SK-N-SH (cell line): Measurements from ENCODE around the gene CPNE2. TPM values are rescaled to one million over a fixed set of nuclear protein-coding genes. Genes with fewer than 3 reads are reported as not detected.

ENCODE experiments used
- CTCF ChIA-PET: fragments of 300-600, 350-600 bp; formaldehyde crosslinking; extraction: SDS; loops from one replicate; lab custom pipeline; 2021; lab: Yijun Ruan, JAX
- POLR2A ChIA-PET: fragments of 350-600 bp; sonication (Branson Sonifier 250); formaldehyde crosslinking; extraction: SDS; loops from one replicate; lab custom pipeline; 2020; ENCODE audit warnings: antibody characterized with exemption, inconsistent platforms; lab: Yijun Ruan, JAX
- DNase-seq: peaks from one replicate; pipeline ENCODE4 v3.0.0; 2012
- H2AFZ ChIP-seq: fragments of 200-600 bp; sonication (generic); 2 replicates; pipeline ENCODE4 v1.8.1; 2016; ENCODE audit warnings: antibody characterized with exemption, mild to moderate bottlenecking, low read depth
- H3F3A ChIP-seq: fragments of 200-600 bp; sonication (generic); replicated peaks from 2 replicates; pipeline ENCODE3; 2016; ENCODE audit warnings: antibody characterized with exemption, mild to moderate bottlenecking; ENCODE audit not compliant: insufficient read depth
- H3K27ac ChIP-seq, 2 experiments: fragments of 200-500 bp in 1 of 2; fragments of 200-600 bp in 1 of 2; sonication (Bioruptor generic) in 1 of 2; sonication (generic), shearing (Covaris generic) in 1 of 2; 2 replicates each; pipeline versions ENCODE4 v1.5.1 to v1.6.1; 2014 to 2016; ENCODE audit warnings: low read depth in 2 of 2, inconsistent platforms in 1 of 2, low read length in 1 of 2, mild to moderate bottlenecking in 1 of 2, mixed read lengths in 1 of 2
- H3K27me3 ChIP-seq: fragments of 200-600 bp; sonication (generic), shearing (Covaris generic); 2 replicates; pipeline ENCODE4 v1.6.1; 2016; ENCODE audit warnings: mixed run types; ENCODE audit not compliant: insufficient read depth
- H3K36me3 ChIP-seq, 2 experiments: fragments of 200-500 bp in 1 of 2; fragments of 200-600 bp in 1 of 2; sonication (Bioruptor generic) in 1 of 2; sonication (generic) in 1 of 2; replicated peaks in 1 of 2; 2 replicates each; pipeline versions ENCODE3 to v1.5.1; 2014 to 2016; ENCODE audit warnings: low read length in 1 of 2, mild to moderate bottlenecking in 1 of 2; ENCODE audit not compliant: insufficient read depth in 2 of 2, control insufficient read depth in 1 of 2
- H3K4me1 ChIP-seq, 2 experiments: fragments of 200-500 bp in 1 of 2; fragments of 200-600 bp in 1 of 2; sonication (Bioruptor generic) in 1 of 2; sonication (generic), shearing (Covaris generic) in 1 of 2; 2 replicates each; pipeline versions ENCODE4 v1.5.1 to v1.6.1; 2014 to 2016; ENCODE audit warnings: low read depth in 1 of 2, low read length in 1 of 2, mixed run types in 1 of 2; ENCODE audit not compliant: insufficient read depth in 2 of 2, control insufficient read depth in 1 of 2
- H3K4me2 ChIP-seq: fragments of 200-600 bp; sonication (generic), shearing (Covaris generic); 2 replicates; pipeline ENCODE4 v1.6.1; 2017; ENCODE audit warnings: mixed run types
- H3K4me3 ChIP-seq, 2 experiments: fragments of 200-500 bp in 1 of 2; fragments of 200-600 bp in 1 of 2; sonication (Bioruptor generic) in 1 of 2; sonication (generic), shearing (Covaris generic) in 1 of 2; 2 replicates each; pipeline versions ENCODE4 v1.5.1 to v1.8.1; 2014 to 2016; ENCODE audit warnings: low read depth in 2 of 2, inconsistent platforms in 1 of 2, low read length in 1 of 2, mild to moderate bottlenecking in 1 of 2, mixed read lengths in 1 of 2, moderate library complexity in 1 of 2
- H3K79me2 ChIP-seq: fragments of 200-600 bp; sonication (generic); 2 replicates; pipeline ENCODE4 v1.8.1; 2017; ENCODE audit warnings: mild to moderate bottlenecking; ENCODE audit not compliant: insufficient read depth
- H3K9ac ChIP-seq: fragments of 200-600 bp; sonication (generic); 2 replicates; pipeline ENCODE4 v1.6.1; 2017; ENCODE audit warnings: mixed run types
- H3K9me2 ChIP-seq: fragments of 200-600 bp; sonication (generic); 2 replicates; pipeline ENCODE4 v1.6.1; 2017; ENCODE audit warnings: mixed run types
- H3K9me3 ChIP-seq: fragments of 200-600 bp; sonication (generic); 2 replicates; pipeline ENCODE4 v1.6.1; 2017; ENCODE audit warnings: mixed run types, mild to moderate bottlenecking, moderate library complexity
- H4K20me1 ChIP-seq: fragments of 200-600 bp; sonication (generic); 2 replicates; pipeline ENCODE4 v1.6.1; 2017; ENCODE audit warnings: mild to moderate bottlenecking, mixed run types; ENCODE audit not compliant: insufficient read depth
- ELF1 ChIP-seq: IDR thresholded peaks from 2 replicates; pipeline ENCODE4 v1.4.0; 2012
- FOSL2 ChIP-seq: IDR thresholded peaks from 2 replicates; pipeline ENCODE4 v1.4.0; 2012; ENCODE audit warnings: low read depth, mild to moderate bottlenecking, moderate library complexity, borderline replicate concordance
- FOXJ3 ChIP-seq: sonication (generic); formaldehyde crosslinking; IDR thresholded peaks from 2 replicates; pipeline ENCODE4 v1.5.1; 2020; ENCODE audit warnings: mild to moderate bottlenecking, missing genetic modification reagents
- WGBS: methylation state at CpG from one replicate; pipeline ENCODE4 v1.1.6; 2017; ENCODE audit warnings: low lambda C conversion rate; 5-methylcytosine and 5-hydroxymethylcytosine counted together
- polyA plus RNA-seq, 3 experiments: library from polyadenylated mRNA; depleted of rRNA; stranded (reverse); fragments of >200 nt; gene quantifications; 2 replicates each; pipeline ENCODE4 v1.2.3, GENCODE V29; 2012
- TF ChIP-seq, protein P1 (sequence below): fragments of 200-600 bp; sonication (generic); IDR thresholded peaks from 2 replicates; pipeline ENCODE4 v1.6.1; 2017; ENCODE audit warnings: antibody characterized with exemption, mild to moderate bottlenecking, moderate library complexity
- TF ChIP-seq, protein P2 (sequence below): fragments of 150-350 bp; IDR thresholded peaks from 2 replicates; pipeline ENCODE4 v1.6.1; 2017; ENCODE audit warnings: antibody characterized with exemption, low read length, low read depth, borderline replicate concordance

Gene CPNE2
- polyA plus RNA-seq, 1 of the 3 experiments (the other 2 are of a cell fraction), result 73.0 TPM

DNA sequence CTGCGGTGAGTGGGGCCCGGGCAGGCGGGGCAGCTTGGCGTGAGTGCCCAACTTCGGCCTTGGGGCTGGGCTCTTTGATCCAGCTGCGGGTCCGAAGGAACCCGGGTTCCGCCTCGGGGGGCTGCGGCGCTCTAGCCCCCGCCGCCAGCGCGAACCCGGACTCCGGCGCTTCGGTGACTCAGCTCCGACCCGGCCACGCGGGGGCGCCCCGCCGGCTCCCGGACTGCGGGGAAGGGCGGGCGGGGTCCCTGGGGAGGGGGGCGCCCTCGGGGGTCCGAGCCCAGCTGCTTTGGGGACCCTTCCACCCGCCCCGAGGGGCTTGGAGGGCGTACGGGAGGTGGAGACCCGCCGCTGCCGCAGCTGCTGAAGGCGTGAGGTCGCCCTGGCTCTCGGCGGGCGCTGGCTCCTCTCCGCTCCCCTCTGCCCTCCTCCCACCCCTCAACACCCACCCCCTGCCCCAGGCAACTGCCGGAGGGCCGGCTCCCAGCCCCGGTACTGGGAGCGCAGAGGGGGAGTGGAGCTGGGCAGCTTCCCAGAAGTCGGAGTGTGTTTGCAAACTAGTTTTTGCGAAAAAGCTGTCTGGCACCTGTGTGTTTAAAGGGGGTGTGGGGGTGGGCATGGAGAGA lies 516 bp downstream of the CPNE2 start:
- WGBS, result 3% methylated on average over 13 of the region's 53 CpGs
- peak overlapping the region; percentile 92 for H3K4me2 ChIP-seq

DNA sequence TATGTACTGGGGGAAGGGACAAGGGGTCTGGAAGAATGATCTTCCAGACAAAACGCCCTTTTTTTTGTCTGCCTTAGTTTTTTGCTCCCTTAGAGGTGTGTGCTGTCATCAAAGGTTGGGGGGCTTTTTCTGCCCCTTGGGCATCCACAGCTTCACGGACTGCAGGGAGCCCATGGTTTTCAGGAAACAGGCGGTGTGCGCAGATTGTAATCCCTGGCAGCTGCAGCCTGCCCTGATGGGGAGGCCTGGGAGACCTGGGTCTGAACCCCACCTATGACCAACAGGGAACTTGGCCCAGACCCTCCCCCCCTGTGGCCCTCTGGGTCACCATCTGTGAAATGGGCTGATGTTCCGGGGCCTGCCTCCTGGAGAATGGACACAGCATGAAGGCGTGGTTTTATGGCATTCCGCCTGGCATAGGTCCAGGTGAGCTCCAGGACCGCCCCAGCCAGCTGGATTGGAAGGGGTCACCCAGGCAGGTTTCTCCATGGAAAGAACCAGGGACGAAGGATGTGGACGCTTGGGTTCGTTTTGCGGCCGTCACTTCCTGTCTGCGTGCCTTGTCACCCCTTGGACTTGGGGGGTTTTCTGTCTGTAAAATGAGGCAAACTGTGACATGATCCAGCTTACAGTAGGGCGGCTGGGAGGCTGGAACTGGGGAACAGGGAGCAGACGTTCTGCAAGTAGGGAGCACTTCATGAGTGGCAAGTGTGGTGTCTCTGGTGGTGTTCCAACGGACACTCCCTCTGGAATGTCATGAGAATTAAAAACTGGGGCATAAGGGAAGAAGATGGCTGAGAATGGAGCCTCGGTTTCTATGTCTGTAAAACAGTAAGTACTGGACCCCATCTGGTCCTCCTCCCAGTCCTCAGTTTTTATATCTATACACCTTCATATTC lies 1.5 kb downstream of the CPNE2 start:
- TF ChIP-seq FOXJ3 (CRISPR knock-in tag) (no peak), ELF1 (no peak)
- CTCF ChIA-PET, result interaction anchor here (0.6 to 3.7 kb wide), 28 partner anchors 10 to 324 kb away, joined by 3 to 67 read pairs (median 6); partner anchors contain the start of gene RSPRY1

More for the DNA sequence above, 516 bp downstream of the CPNE2 start:
- Histone ChIP-seq H3K9ac (peak overlapping the region; percentile 63), H4K20me1 (0 out of 2 replicates have a peak, but pooled peaks cover 6% of the 10 kb centered on the region), H3K4me1 (peaks cover 12 to 25% of the 10 kb centered on the region in 2 experiments; a peak in 1 of 4 replicates)
- TF ChIP-seq, protein P1, sequence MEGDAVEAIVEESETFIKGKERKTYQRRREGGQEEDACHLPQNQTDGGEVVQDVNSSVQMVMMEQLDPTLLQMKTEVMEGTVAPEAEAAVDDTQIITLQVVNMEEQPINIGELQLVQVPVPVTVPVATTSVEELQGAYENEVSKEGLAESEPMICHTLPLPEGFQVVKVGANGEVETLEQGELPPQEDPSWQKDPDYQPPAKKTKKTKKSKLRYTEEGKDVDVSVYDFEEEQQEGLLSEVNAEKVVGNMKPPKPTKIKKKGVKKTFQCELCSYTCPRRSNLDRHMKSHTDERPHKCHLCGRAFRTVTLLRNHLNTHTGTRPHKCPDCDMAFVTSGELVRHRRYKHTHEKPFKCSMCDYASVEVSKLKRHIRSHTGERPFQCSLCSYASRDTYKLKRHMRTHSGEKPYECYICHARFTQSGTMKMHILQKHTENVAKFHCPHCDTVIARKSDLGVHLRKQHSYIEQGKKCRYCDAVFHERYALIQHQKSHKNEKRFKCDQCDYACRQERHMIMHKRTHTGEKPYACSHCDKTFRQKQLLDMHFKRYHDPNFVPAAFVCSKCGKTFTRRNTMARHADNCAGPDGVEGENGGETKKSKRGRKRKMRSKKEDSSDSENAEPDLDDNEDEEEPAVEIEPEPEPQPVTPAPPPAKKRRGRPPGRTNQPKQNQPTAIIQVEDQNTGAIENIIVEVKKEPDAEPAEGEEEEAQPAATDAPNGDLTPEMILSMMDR, result peak; percentile 65
- TF ChIP-seq FOSL2, result peak; percentile 49; the same call in 1 of the 2 replicates
- TF ChIP-seq, protein P2, sequence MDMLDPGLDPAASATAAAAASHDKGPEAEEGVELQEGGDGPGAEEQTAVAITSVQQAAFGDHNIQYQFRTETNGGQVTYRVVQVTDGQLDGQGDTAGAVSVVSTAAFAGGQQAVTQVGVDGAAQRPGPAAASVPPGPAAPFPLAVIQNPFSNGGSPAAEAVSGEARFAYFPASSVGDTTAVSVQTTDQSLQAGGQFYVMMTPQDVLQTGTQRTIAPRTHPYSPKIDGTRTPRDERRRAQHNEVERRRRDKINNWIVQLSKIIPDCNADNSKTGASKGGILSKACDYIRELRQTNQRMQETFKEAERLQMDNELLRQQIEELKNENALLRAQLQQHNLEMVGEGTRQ, result no peak
- TF ChIP-seq, all 33 proteins: peak for 2
- Histone ChIP-seq H3K27me3 (no peaks in the 10 kb centered on the region), H3K9me2 (no peaks in the 10 kb centered on the region), H3K9me3 (no peaks in the 10 kb centered on the region), H2AFZ (no peak overlapping the region), H3K27ac (no peak overlapping the region; a peak in 1 of 4 replicates), H3K36me3 (peaks cover 0 to 4% of the 10 kb centered on the region in 2 experiments), H3K4me3 (peak overlapping the region; percentile 70 to 75), H3K79me2 (peaks cover 18% of the 10 kb centered on the region; the same call in 1 of the 2 replicates), H3F3A (peaks cover 4% of the 10 kb centered on the region)
- DNase-seq, result peak; percentile 85
- ChIA-PET CTCF (interaction anchor here (0.6 to 3.7 kb wide), 49 partner anchors 9 to 555 kb away, joined by 3 to 67 read pairs (median 4); partner anchors contain the start of gene RSPRY1), POLR2A (interaction anchor here (1.0 to 3.0 kb wide), 3 partner anchors 10 to 151 kb away, joined by 3 to 15 read pairs (median 6); partner anchors contain the start of genes PSME3IP1 and RSPRY1)

More for the DNA sequence above, 1.5 kb downstream of the CPNE2 start:
- Histone ChIP-seq H3K79me2 (peaks cover 18% of the 10 kb centered on the region; the same call in 1 of the 2 replicates), H3K4me3 (peak overlapping the region; percentile 70 to 75), H4K20me1 (0 out of 2 replicates have a peak, but pooled peaks cover 8% of the 10 kb centered on the region), H2AFZ (no peak overlapping the region), H3K4me1 (peaks cover 12 to 25% of the 10 kb centered on the region in 2 experiments; a peak in 1 of 4 replicates), H3K27me3 (no peaks in the 10 kb centered on the region), H3K9me3 (no peaks in the 10 kb centered on the region), H3K9me2 (no peaks in the 10 kb centered on the region), H3K36me3 (peaks cover 0 to 4% of the 10 kb centered on the region in 2 experiments), H3F3A (peaks cover 4% of the 10 kb centered on the region), H3K4me2 (peak overlapping the region; percentile 92), H3K9ac (peak overlapping the region; percentile 63), H3K27ac (no peak overlapping the region)
- no peak for DNase-seq
- WGBS, result 94% methylated on average over 14 of the region's 18 CpGs
- POLR2A ChIA-PET, result interaction anchor here (0.6 to 3.0 kb wide), 4 partner anchors 9 to 429 kb away, joined by 3 to 15 read pairs (median 5); partner anchors contain the start of genes PSME3IP1 and RSPRY1
